Measurements from ENCODE around the gene FAT1. TPM values are rescaled to one million over a fixed set of nuclear protein-coding genes. Genes with fewer than 3 reads are reported as not detected.

The FAT1 gene
- total RNA-seq, 1 donor from 2014 or later = 353 TPM

DNA sequence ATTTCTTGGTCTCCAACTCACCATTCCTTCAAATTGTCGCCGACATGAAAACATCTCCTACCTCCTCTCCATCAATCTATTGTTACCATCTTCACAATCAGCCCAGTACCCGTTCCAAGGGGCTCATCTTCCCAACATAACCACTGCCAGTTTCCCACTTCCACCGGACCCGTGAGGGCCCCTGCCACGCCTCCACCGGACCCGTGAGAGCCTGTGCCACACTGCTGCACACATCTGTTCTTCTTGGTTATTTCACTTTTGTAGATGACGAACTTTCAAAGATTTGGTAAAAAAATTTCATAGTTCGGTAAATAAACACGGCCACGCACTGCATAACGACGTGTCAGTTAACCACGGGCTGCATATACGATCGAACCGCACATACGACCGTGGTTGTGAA is 65.0 kb downstream of the FAT1 start:
- DNase-seq (ENCODE audit: low read depth) = no peak

DNA sequence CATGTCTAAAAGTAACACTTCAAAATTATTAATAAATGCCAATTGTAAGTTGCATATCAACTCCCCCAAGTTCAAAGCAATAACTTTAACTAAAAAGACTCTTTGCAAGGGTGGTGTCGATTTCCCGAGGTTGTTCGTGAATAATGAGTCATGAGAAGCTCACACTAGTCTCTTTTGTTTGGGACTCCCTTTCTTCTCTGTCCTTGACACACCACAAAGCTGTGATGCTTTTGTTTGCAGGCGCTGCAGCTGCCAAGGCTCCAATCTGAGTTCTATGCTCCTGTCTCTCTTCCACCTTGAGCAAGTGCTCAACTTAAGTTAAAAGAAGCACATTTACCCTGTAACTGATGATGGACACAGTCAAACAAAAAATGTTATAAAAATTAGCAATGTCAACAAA is 65.9 kb downstream of the FAT1 start:
- DNase-seq (ENCODE audit: low read depth) = peak; percentile 40

DNA sequence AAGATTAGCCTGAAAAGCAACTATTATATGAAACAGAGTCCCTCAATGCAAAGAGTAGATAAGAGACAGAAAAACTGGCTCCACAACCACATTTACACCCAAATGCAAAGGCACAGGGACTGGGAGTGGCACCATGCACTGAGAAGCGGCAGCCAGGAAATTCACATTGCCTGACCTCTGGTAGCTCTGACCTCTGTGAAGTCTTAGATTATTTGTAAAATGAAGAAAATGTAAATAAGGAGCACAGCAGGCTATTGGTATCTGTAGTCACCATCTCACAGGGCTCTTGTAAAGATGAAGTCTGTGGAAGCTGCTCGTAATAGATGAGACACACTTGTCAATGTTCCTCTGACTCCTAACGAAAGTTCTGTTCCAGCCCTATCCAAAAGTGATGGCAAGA is 69.7 kb downstream of the FAT1 start:
- DNase-seq (ENCODE audit: low read depth) = no peak

DNA sequence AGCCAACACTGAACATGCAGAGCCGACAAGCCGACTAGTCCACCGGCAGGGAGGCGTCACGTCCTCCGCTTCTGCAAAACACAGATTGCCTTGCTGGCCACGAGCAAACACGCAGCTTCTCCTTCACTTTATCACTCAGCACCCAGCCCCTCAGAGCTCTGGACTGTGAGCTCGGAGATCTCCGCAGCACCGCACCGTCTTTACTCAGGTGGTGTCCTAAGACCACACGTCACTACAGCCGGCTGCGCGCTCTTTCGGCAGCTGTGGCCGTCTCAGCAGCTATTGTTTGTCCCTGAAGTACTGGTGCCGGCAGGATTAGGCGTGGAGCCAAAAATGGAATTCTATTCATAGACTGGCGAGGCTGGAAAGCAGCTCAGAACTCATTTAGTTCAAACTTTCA is 72.0 kb downstream of the FAT1 start:
- peak; percentile 53 for DNase-seq (ENCODE audit: low read depth)

DNA sequence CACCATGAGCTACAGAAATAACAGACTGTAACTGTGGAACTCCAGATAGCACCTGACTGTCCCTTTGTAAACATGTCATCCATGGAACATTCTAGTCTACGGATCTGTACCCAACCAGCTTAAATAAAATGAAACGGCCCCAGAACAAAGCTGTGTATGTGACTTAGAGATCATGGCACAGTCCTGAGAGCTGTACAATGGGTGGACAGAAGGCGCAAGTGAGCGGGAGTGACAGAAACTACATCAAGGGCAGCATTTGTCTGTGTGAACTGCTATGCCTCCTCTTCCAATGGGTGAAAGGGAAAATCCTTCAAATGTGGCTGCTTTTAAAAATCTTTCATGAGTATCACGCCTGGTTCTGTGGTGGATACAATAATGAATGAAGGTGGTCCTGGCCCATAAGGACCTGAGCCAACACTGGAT is 72.5 kb downstream of the FAT1 start:
- DNase-seq (ENCODE audit: low read depth) = no peak

DNA sequence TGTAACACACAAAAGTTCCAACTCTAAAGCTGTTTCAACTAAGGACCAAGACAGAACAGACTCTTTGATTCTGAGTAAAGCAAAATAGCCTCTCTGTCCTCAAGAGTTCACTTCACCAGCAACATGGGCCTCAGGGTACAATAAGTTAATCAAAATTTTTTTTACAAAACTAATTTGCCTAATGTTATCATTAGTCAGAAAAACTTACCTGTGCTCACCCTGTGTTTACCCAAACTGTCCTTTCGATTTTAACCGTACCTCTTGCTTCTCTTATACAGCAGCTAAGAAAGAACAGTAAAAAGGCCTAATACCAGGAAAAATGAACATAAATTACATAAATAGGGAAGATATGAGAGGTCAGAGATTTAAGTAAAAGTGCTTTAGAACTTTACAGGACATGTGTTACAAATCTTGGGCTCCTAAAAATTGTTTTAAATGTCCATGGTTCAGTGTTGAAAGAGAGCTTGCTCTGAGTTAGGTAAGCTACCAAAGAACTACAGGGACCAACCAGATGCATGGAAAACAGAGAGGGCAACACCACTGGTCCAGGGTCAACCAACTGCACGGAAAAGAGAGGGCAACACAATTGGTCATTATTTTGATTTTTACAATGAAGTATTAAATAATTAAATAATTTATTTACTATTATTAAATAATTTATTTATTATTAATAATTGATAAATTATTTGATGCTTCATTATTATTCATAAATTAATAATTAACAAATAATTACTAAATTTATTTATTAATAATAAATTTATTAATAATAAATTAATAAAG is 73.1 kb downstream of the FAT1 start:
- DNase-seq (ENCODE audit: low read depth) = no peak

DNA sequence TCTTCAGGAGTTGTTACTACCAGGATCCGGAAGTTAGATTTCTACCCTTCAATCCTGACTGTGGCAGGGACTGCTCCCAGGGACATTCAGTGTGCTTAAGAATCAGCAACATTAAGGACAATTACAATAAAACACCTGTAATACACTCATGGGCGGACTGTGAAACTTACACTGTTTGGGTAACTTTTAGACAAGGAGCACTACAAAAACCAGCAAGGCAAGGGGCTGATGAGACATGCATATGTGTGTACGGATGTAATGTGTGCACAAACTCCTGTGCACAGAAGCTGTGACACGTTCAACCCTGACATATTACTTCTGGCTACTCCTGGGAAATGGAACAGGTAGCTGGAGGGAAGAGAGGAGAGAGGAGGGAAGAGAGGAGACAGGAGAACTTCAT is 75.8 kb downstream of the FAT1 start:
- DNase-seq (ENCODE audit: low read depth) = no peak

DNA sequence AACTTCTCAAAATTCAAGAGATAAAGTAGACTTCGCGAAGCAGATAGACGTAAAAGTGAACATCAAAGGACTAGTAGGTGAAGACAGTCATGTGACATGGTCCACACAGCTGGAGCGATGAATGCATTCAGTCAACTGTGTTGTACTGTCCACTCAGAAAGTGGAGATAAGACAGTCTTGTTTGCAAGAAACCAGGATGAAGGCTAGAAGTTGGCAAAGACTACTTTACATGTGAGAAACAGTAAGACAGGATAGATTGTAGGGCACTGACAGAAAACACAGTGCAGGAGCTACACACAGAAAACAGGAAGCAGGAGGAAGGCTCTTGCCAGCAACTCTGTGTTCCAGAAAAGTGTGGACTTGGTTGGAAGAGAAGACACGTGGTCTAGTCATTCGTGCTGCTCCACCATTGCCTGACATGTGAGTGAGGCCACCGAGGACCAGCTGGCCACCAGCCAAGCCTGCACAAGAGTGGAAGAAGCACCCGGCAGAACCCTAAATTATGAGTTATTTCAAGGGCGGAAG is 78.9 kb downstream of the FAT1 start:
- DNase-seq (ENCODE audit: low read depth) = no peak

DNA sequence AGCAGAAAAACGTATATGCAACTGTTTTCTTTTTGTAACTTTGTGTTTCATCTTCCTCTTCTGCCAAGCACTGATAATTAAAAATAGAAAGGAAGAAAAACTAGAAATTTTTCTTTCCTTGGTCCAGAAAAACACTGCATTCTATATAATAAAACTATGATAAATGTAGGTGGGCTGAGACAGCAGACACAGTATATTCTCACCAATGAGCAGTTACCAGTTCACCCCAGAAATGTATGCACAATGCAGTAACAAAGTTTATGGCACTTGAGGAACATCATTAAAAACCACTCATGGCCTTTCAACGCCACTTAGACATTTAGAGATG is 79.4 kb downstream of the FAT1 start:
- no peak for DNase-seq (ENCODE audit: low read depth)

DNA sequence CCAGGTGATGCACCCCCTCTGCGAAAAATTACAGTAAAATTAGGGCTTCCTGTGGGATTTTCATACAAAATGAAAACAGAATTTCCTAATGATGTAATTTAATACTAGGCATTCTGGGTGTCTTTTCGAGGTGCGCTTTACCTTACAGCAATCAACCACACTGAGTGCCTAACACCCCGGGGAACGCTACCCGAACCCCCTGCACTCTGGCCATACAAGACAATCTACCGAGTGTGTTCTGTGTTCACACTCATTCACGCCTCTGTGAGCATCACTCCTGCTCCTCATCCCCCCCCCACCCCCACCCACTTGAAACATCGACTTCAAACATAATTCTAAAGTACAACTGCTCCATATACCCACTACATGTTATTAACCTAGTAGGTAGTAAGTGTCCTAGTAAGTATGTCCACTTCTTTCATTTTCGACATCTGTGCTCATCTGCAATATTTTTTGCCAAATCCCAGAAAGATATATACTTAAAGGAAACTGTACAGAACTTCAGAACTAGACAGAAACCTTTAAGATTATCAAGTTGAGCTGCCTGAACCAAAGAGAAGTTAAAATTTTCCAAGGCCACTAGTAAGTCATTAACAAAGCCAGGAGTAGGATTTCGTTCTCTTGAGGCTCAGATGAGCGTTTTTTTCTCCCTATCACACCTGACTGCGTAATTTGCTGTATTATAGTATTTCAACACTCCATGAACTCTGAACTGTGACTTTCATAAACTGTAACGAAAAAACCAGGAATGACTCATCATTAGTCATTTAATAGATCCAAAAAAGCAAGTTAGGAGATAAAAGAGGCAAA is 80.0 kb downstream of the FAT1 start:
- no peak for DNase-seq (ENCODE audit: low read depth)

DNA sequence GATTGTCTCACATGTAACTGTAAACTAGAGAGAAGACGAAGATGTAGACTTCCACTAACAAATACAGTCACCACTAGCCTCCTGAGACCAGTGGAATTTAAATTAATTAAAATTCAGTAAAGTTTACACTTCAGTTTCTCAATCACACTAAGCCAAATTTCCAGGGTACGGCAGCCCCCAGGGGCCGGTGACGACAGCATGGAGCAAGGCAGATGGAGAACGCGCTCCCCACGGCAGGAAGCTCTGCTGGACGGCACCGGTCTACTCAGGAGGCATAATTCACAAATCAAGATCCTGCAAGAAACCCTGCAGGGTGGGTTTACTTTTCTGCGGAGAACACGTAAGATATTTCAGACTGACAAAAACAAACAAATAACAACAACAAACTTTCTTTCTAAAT is 80.7 kb downstream of the FAT1 start:
- no peak for DNase-seq (ENCODE audit: low read depth)

DNA sequence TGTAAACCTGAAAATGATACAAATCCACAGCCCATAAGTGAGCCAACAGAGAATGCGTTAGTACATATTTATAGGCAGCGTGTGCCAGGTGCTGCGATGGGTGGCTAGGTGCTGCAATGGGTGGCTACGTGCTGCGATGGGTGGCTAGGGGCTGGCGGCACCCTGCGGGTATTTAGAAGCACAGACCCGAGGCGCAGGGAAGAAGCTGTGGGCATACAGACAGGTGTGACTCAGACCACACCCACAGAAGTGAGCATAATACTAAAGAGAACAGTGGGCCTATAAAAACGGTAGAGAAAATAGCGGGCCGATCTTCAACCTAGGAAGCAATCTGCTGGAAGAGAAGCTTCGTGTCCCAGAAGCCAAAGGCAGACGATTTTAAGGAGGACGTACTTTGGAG is 81.1 kb downstream of the FAT1 start:
- no peak for DNase-seq (ENCODE audit: low read depth)

DNA sequence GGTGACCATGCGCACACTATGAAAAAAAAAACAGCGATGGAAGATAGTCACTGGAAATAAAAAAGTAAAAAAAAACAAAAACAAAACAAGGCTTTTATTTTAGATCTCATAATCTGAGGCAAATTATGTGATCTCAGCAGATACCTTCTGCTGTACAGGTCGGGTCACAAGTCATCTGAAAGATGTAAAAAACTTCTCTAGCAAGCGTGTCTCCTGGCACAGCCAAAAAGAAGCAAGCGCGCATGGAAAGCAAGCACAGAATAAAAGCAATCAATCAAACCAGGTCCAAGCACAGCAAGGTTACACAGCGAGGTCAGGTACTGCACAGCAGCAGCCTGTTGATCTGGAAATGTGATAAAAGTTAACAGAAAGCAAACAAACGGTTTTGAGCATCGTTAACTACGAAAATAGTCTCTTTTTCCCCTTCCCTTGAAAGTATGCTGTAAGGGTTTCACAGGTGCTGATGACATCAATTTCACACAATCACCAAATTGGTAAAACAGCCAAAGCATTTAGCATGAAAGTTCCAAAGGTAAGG is 89.0 kb downstream of the FAT1 start:
- no peak for DNase-seq (ENCODE audit: low read depth)

DNA sequence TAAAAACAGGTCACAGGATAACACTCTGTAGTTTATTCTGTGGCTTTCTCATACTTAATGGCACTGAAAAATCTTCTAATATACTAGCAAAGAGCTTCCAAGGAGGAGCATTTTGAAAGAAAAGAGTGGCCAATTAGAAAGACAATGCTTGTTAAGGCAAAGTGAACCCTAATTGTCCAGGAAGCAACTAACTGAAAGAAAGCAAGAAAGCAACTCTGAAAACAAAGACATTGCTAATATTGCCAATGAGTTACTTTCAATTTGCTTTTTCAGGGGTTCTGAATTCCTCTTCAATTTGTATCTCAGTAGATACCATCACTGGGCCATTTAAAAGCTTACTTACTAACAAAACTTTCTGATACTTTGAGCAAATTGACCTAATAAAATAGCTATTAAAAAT is 89.8 kb downstream of the FAT1 start:
- DNase-seq (ENCODE audit: low read depth) = no peak

DNA sequence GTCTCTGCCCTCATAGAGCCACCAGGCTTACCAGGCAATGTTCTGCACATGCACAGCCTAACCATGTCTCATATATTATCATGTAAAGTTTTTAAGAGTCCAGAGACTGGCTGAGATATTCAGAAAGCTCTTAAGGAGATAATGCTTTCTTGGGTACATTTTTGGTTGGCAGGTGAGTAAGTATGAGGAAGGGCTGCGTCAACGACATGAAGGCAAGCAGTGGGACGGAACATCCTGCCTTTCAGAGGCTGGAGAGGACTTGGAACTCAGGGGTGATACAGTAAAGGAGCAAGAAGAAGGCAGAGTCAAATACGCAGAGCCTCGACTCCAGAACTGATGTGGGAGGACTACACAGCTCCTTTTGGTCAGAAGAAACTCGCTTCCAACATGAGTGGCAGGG is 93.5 kb downstream of the FAT1 start:
- no peak for DNase-seq (ENCODE audit: low read depth)

DNA sequence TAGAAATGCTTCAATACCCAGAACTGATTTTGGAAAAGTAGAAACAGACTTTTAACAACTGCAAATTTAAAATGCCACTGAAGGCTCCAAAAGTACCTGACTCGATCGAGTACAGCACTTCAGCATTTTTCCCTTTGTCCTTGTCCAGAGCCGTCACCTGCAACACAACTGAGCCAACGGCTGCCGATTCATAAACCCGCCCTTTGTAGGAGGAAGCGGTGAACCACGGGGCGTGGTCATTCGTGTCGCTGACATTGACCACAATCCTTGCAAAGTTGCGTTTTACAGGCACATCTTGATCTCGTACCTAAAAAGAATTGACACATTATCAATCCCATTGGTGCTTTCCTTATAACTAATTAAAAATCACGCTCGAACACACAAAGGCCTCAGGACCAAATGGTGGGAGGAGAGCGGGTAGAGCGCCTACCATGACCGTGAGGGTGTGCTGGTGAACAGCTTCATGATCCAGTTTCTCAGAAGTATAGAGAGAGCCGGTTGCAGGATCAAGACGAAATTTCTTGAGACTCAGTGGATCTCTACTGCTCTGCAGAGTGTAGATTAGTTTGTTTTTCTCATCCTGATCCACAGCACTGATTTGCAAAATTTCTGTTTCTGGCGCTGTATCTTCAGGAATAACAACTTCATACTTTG is 95.5 kb downstream of the FAT1 start:
- no peak for DNase-seq (ENCODE audit: low read depth)

DNA sequence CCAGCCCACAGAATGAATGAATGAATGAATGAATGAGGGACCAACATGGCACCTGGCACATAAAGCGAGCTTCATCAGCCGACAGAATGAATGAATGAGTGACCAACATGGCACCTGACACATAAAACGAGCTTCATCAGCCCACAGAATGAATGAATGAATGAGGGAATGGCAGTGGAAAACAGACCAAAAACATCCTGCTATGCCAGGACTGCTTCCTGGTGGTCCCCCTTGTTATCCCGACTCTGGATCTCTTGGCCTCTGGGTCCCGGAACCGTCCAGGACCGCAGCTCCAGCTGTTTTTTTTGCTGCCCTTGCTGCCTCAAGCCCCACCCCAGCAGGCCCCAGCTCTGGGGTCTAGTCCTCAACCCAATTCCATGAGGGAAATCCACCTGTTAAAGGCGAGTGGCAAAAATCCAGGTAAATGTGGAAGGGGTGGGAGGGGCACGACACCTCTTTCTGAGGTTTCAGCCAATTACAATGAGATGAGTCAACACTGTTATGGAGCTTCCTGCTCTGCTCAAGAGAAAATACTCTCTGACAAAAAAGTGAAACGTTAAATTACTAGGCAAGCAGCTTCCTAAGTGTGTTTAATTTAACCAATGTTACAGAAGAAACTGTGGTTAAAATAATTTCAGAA is 96.3 kb downstream of the FAT1 start:
- peak; percentile 15 for DNase-seq (ENCODE audit: low read depth)

DNA sequence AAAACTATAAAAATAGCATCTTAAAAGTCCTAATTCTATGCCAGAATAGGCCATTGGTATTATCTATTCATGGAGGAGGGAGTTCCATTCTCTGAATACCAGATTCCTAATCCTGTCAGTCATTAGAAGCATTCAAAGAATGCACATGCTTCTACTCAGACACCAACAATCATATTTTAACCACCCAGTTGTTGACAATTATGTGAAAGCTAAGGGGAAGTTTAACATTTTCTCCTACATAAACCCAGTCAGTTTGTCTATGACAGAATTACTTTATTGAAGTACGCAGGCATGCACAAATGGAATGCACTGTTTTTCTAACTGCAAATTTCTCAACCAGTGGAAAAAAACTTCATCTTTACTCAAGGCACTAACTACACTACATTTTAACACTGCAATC is 98.7 kb downstream of the FAT1 start:
- DNase-seq (ENCODE audit: low read depth) = peak; percentile 64

DNA sequence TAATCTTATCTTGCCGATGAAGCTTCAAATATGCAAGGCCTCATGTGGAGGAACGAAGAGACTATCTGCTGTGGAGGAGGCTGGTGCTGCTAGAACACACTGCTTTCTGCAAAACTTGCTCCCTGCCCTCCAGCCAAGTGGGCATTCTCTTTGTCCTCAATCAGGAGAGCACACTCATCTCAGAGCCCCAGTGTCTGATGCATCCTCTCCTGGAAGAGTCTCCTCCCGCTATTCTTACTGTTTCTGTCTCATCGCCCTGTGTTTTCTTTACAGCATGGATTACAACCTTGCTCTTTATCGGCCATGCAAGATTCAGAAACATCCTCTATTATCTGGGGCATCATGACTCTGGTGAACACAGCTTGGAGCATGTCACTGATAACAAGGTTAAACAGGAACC is 100.1 kb downstream of the FAT1 start:
- DNase-seq (ENCODE audit: low read depth) = no peak

DNA sequence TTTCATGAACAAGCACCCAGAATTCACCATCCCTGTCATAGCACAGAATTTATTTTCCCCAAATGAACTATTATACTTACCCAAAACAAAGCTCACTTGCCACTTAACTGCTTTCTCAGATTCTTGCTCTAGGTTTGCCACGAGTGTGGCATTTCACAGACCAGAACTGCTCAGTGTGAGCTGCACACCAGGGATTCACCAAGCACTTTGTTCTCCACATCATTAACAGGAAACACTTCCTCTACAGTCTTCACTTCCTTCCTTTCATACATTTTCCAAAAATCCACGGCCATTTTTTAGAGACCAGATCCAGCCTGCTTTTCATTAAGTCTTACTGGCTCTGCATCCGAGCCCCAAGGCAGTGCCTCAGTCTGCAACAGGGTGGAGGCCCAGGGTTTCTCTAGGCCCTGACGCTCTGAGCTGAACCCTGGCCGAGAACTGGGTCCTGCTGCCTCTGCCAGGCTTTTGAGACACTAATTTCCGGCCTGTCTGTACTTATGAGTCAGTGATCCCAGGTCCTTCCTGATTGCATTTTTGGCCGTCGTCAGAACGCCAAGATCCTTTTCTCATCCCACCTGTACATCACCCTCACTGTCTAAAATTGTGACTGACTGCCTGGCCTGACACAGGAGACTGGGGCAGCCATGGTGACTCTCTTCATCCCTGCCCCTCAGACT is 100.7 kb downstream of the FAT1 start:
- DNase-seq (ENCODE audit: low read depth) = peak; percentile 14

Data from myocyte (in vitro differentiated cells).